ENCODE results near the gene MYO15B.

DNA sequence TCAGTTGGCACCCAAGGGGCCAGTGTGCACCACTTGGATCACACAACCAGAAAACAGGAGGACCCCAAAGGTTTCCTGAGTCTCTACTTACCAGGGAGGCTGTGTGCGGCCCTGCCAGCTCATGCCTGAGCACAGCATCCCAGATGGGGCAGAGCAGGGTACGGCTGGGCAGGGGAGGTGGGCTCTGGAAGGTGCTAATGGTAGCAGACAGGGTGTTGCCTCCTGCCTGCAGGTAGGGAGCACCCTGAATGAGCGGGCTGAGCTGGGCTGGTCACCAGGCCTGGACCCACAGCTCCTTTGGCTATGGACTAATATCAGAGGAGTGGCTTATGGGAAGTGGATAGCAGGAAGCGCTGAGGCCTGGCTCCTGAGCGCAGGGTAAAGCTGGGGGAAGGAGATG, 64.7 kb downstream of the MYO15B start:
- TF ChIP-seq, protein P1, sequence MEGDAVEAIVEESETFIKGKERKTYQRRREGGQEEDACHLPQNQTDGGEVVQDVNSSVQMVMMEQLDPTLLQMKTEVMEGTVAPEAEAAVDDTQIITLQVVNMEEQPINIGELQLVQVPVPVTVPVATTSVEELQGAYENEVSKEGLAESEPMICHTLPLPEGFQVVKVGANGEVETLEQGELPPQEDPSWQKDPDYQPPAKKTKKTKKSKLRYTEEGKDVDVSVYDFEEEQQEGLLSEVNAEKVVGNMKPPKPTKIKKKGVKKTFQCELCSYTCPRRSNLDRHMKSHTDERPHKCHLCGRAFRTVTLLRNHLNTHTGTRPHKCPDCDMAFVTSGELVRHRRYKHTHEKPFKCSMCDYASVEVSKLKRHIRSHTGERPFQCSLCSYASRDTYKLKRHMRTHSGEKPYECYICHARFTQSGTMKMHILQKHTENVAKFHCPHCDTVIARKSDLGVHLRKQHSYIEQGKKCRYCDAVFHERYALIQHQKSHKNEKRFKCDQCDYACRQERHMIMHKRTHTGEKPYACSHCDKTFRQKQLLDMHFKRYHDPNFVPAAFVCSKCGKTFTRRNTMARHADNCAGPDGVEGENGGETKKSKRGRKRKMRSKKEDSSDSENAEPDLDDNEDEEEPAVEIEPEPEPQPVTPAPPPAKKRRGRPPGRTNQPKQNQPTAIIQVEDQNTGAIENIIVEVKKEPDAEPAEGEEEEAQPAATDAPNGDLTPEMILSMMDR (IDR thresholded peaks at IDR 0.05; ENCODE audit: low read length): no peak
- TF ChIP-seq EZH2 (optimal IDR thresholded peaks at IDR 0.05; ENCODE audit: low read depth, low read length): no peak

All from MM.1S (cell line).